Adrenal gland (tissue), 5 donors: ENCODE data around the gene EEF1AKMT4.

Experiments
- CTCF ChIP-seq, 6 experiments: fragments of 450-650 bp in 4 of 6; fragments of 200-600 bp in 2 of 6; sonication (generic) in 1 of 6; IDR thresholded peaks; 1 replicate in 5 of 6; 2 replicates in 1 of 6; pipeline versions ENCODE4 v1.5.1 to v1.8.0; 2016 to 2021; ENCODE audit warnings: antibody characterized with exemption in 6 of 6, mild to moderate bottlenecking in 2 of 6, moderate library complexity in 1 of 6
- POLR2A ChIP-seq, 2 donors: fragments of 450-650 bp; IDR thresholded peaks; one replicate each; pipeline ENCODE4 v1.6.1; 2017; ENCODE audit warnings: antibody characterized with exemption in 2 of 2, mild to moderate bottlenecking in 2 of 2, moderate library complexity in 1 of 2
- donor health status: DM: no; HTN: no; CAD: no.

GRCh38 chr3:184260724-184261269 is 11.3 kb downstream of the EEF1AKMT4 start:
- TF ChIP-seq CTCF (IDR thresholded peaks at IDR 0.05) (peak in 1 of 6 experiments; percentile 5), POLR2A (IDR thresholded peaks at IDR 0.05) (peak in 1 of 2 donors; percentile 12)
